MCF 10A (cell line): ENCODE measurements around the gene ERGIC3. TPM values are rescaled to one million over a fixed set of nuclear protein-coding genes. Genes with fewer than 3 reads are reported as not detected.

Source experiments
- Bru-seq: library from RNA; stranded (reverse); fragments of 400-500 nt; gene quantifications from one replicate; lab custom pipeline; 2021; lab: Mats Ljungman, UMichigan
- BruChase-seq, 2 experiments: library from RNA; stranded (reverse); fragments of 400-500 nt; gene quantifications; one replicate each; lab custom pipeline; 2021; lab: Mats Ljungman, UMichigan
- BruUV-seq: library from RNA; stranded (reverse); fragments of 400-500 nt; replicated peaks from 2 replicates; lab custom pipeline; 2021; lab: Mats Ljungman, UMichigan
- CTCF ChIA-PET: fragments of 300-600 bp; sonication (Branson Sonifier 250); formaldehyde crosslinking; extraction: SDS; loops from one replicate; lab custom pipeline; 2021; ENCODE audit warnings: antibody characterized with exemption, inconsistent platforms; lab: Yijun Ruan, JAX
- POLR2A ChIA-PET: fragments of 300-600, 350-650 bp; sonication (Branson Sonifier 250); formaldehyde crosslinking; extraction: SDS; loops from one replicate; lab custom pipeline; 2020; ENCODE audit warnings: antibody characterized with exemption, inconsistent platforms; lab: Yijun Ruan, JAX
- DNase-seq: peaks from one replicate; pipeline ENCODE4 v3.0.0-alpha.2; 2018; ENCODE audit not compliant: unreplicated experiment
- H3K27ac Mint-ChIP-seq: one replicate; pipeline ENCODE4 v1.8.0; 2022; ENCODE audit warnings: mild to moderate bottlenecking, low read depth, mixed read lengths; ENCODE audit not compliant: unreplicated experiment
- H3K27me3 Mint-ChIP-seq: one replicate; pipeline ENCODE4 v1.8.0; 2022; ENCODE audit warnings: mixed read lengths; ENCODE audit not compliant: insufficient read depth, unreplicated experiment
- H3K36me3 Mint-ChIP-seq: one replicate; pipeline ENCODE4 v1.8.0; 2022; ENCODE audit warnings: mild to moderate bottlenecking, moderate library complexity, mixed read lengths; ENCODE audit not compliant: insufficient read depth, unreplicated experiment
- H3K4me1 Mint-ChIP-seq: one replicate; pipeline ENCODE4 v1.8.0; 2022; ENCODE audit warnings: mixed read lengths; ENCODE audit not compliant: insufficient read depth, unreplicated experiment
- H3K4me3 Mint-ChIP-seq: one replicate; pipeline ENCODE4 v1.8.0; 2022; ENCODE audit warnings: mild to moderate bottlenecking, moderate library complexity, mixed read lengths; ENCODE audit not compliant: unreplicated experiment
- H3K9me3 Mint-ChIP-seq: one replicate; pipeline ENCODE4 v1.8.0; 2022; ENCODE audit warnings: mixed read lengths; ENCODE audit not compliant: unreplicated experiment
- CTCF ChIP-seq: fragments of 200-600 bp; IDR thresholded peaks from one replicate; pipeline ENCODE4 v1.8.0; 2022; ENCODE audit warnings: antibody characterized with exemption, mild to moderate bottlenecking; ENCODE audit not compliant: unreplicated experiment
- intact Hi-C: fragments of 100-400 bp; cut with micrococcal nuclease; formaldehyde crosslinking; loops from 2 replicates; pipeline ENCODE4 v1.14.1; 2022
- long read RNA-seq: library from polyadenylated mRNA; stranded (forward); transcript quantifications from one replicate; pipeline ENCODE4 v2.0.0, GENCODE V29; 2022
- total RNA-seq: library from RNA; stranded (reverse); gene quantifications from 2 replicates; pipeline ENCODE4 v1.2.3, GENCODE V29; 2022

The ERGIC3 gene
- total RNA-seq: 222 and 260 TPM in 2 replicates
- percentile 81 among the genes with signal in this experiment for Bru-seq, nascent RNA
- BruChase-seq, experiment 1, labeled RNA remaining after a 6-hour chase: percentile 90 among the genes with signal in this experiment
- BruChase-seq, experiment 2, labeled RNA remaining after a 2-hour chase: percentile 89 among the genes with signal in this experiment
- long read RNA-seq, transcript ERGIC3-202 (13 exons, 1,359 nt): major isoform, 318 of 365 reads
- long read RNA-seq, partial matches to known transcripts: 27 of 365 reads
- long read RNA-seq, other reads (novel, unspliced or antisense): 20 of 365 reads

DNA sequence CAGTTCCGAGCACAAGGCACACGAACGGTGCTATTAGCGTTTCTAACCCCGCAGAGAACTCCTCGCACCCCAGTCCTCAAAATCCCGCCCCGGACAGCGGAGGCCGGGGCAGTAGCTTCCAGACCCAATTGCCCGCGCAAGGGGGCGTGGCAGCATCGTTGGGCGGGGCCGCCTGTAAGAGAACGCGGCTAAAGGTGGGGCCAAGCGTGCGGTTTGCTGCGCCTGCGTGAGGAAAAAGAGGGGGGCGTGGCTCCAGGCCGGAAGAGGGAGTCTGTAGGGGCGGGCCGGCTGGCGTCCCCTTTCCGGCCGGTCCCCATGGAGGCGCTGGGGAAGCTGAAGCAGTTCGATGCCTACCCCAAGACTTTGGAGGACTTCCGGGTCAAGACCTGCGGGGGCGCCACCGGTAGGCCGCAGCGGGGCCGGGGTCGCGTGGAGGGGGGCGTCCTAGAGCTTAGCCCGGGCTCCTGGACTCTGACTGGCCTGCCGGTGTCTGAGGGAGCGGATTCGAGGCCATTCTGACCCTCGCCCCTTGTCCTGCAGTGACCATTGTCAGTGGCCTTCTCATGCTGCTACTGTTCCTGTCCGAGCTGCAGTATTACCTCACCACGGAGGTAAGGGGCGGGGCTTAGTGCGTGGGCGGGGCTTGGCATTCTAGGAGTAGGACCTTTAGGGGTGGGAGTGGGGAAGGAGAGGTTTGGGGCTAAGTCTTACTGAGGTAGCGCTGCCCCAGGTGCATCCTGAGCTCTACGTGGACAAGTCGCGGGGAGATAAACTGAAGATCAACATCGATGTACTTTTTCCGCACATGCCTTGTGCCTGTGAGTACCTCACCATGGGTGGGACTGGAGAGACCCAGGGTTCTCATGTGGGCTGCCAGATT is at the start of gene ERGIC3:
Gene ERGIC3, plus strand, starts transcription at position 296 of the 880 bp plus-strand sequence. Its CDS starts 20 bp downstream, at position 316.
- BruUV-seq: TSS peak; percentile 60
- Mint-ChIP-seq H3K9me3 (no peaks in the 10 kb centered on the region), H3K36me3 (peaks cover 21% of the 10 kb centered on the region), H3K4me3 (peak within 1 kb of the TSS; percentile 91), H3K27me3 (no peaks in the 10 kb centered on the region), H3K4me1 (peaks cover 7% of the 10 kb centered on the region), H3K27ac (peak within 1 kb of the TSS; percentile 91)
- POLR2A ChIA-PET: interaction anchor here (0.6 to 2.1 kb wide), 16 partner anchors 9 to 236 kb away, joined by 3 to 16 read pairs (median 4); partner anchors contain the start of genes C20orf173, CPNE1, NFS1 and RBM12
- no peak for TF ChIP-seq CTCF
- intact Hi-C loops: no loop called here
- CTCF ChIA-PET: interaction anchor here (0.6 to 2.3 kb wide), 9 partner anchors 11 to 583 kb away, joined by 3 to 8 read pairs (median 3); no protein-coding TSS in a partner anchor
- DNase-seq: peak; percentile 95

GRCh38 chr20:35492352-35492751 is 49.5 kb upstream of the ERGIC3 start:
- no peak for DNase-seq
- H3K9me3 Mint-ChIP-seq: no peaks in the 10 kb centered on the region
- no peak for TF ChIP-seq CTCF
- no peaks in the 10 kb centered on the region for H3K27me3 Mint-ChIP-seq
- no TSS peak for BruUV-seq
- H3K4me1 Mint-ChIP-seq: no peaks in the 10 kb centered on the region
- peaks cover 85% of the 10 kb centered on the region for H3K36me3 Mint-ChIP-seq
- H3K27ac Mint-ChIP-seq: no peak overlapping the region
- POLR2A ChIA-PET: interaction anchor here (0.6 to 0.7 kb wide), 2 partner anchors 11 to 1379 kb away, joined by 3 to 4 read pairs; no protein-coding TSS in a partner anchor
- H3K4me3 Mint-ChIP-seq: no peak overlapping the region
- intact Hi-C loops: no loop called here
- CTCF ChIA-PET: no interaction called here

DNA sequence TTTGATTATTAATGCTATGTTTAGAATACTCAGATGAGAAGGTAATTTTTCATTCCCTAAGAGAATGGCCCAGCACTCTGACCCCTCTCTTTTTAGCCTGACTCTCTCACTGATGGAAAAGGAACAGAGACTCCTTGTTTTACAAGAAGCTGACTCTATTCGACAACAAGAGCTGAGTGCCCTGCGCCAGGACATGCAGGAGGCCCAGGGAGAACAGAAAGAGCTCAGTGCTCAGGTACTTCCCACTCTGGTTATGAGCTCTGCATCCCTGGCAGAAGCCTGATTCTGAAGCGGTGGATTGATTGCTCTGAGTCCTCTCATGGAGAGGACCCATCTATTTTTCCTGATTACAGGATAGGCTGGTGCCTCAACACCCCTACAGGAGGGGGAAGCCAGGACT is 45.4 kb upstream of the ERGIC3 start:
- Mint-ChIP-seq H3K9me3 (no peaks in the 10 kb centered on the region), H3K36me3 (peaks cover 82% of the 10 kb centered on the region), H3K27me3 (no peaks in the 10 kb centered on the region), H3K4me3 (no peak overlapping the region), H3K4me1 (no peaks in the 10 kb centered on the region), H3K27ac (no peak overlapping the region)
- no peak for TF ChIP-seq CTCF
- no TSS peak for BruUV-seq
- CTCF ChIA-PET: interaction anchor here (0.6 to 2.9 kb wide), 3 partner anchors 15 to 457 kb away, joined by 3 to 17 read pairs (median 6); no protein-coding TSS in a partner anchor
- intact Hi-C loops: no loop called here
- no peak for DNase-seq
- POLR2A ChIA-PET: interaction anchor here (0.5 to 1.9 kb wide), 5 partner anchors 10 to 299 kb away, joined by 3 to 4 read pairs (median 3); no protein-coding TSS in a partner anchor
